GM23338 (cell line): ENCODE results near the gene GFAP. TPM values are rescaled to one million over a fixed set of nuclear protein-coding genes. Genes with fewer than 3 reads are reported as not detected.

Experiments
- ATAC-seq: fragments of 200-7000 bp; cut with Tn5 transposase; 3 replicates; pipeline ENCODE4 v1.9.1; 2020
- DNase-seq: peaks from one replicate; pipeline ENCODE4 v3.0.0-alpha.2; 2015; ENCODE audit warnings: low spot score
- H2AFZ ChIP-seq: fragments of 200-600 bp; sonication (generic); 2 replicates; pipeline ENCODE4 v1.8.0; 2016; ENCODE audit warnings: antibody characterized with exemption, mild to moderate bottlenecking, moderate library complexity
- H3F3A ChIP-seq: fragments of 200-600 bp; sonication (generic); replicated peaks from 2 replicates; pipeline ENCODE4 v1.8.0; 2017; ENCODE audit warnings: antibody characterized with exemption, mixed run types, low read depth
- H3K27ac ChIP-seq: fragments of 200-600 bp; sonication (generic); 2 replicates; pipeline ENCODE4 v1.6.1; 2016; ENCODE audit warnings: low read depth
- H3K27me3 ChIP-seq: fragments of 200-600 bp; sonication (generic); 2 replicates; pipeline ENCODE4 v1.8.0; 2016; ENCODE audit warnings: mild to moderate bottlenecking, mixed run types, moderate library complexity; ENCODE audit not compliant: insufficient read depth
- H3K36me3 ChIP-seq: fragments of 200-600 bp; sonication (generic); 2 replicates; pipeline ENCODE4 v1.8.0; 2016; ENCODE audit warnings: mild to moderate bottlenecking; ENCODE audit not compliant: insufficient read depth
- H3K4me1 ChIP-seq: fragments of 200-600 bp; sonication (generic); 2 replicates; pipeline ENCODE4 v1.8.0; 2016; ENCODE audit warnings: mild to moderate bottlenecking, moderate library complexity; ENCODE audit not compliant: insufficient read depth
- H3K4me2 ChIP-seq: fragments of 200-600 bp; sonication (generic); 2 replicates; pipeline ENCODE4 v1.7.1; 2017; ENCODE audit warnings: mixed run types
- H3K4me3 ChIP-seq: fragments of 200-600 bp; sonication (generic); 2 replicates; pipeline ENCODE4 v1.6.1; 2016; ENCODE audit warnings: mixed run types
- H3K79me2 ChIP-seq: fragments of 200-600 bp; sonication (generic); replicated peaks from 2 replicates; pipeline ENCODE4 v1.8.0; 2017; ENCODE audit warnings: mild to moderate bottlenecking; ENCODE audit not compliant: insufficient read depth
- H3K9me2 ChIP-seq: fragments of 200-600 bp; sonication (generic); 2 replicates; pipeline ENCODE4 v1.8.0; 2017; ENCODE audit not compliant: insufficient read depth
- H4K20me1 ChIP-seq: fragments of 200-600 bp; sonication (generic); replicated peaks from 2 replicates; pipeline ENCODE4 v1.8.0; 2017; ENCODE audit warnings: mild to moderate bottlenecking; ENCODE audit not compliant: insufficient read depth
- H3K27ac Mint-ChIP-seq: 2 replicates; pipeline ENCODE4 v1.8.0; 2020; ENCODE audit warnings: inconsistent platforms, mild to moderate bottlenecking, moderate library complexity, mixed read lengths
- H3K27me3 Mint-ChIP-seq: 3 replicates; pipeline ENCODE4 v1.8.0; 2022; ENCODE audit warnings: low read depth, mild to moderate bottlenecking, moderate library complexity, mixed read lengths, inconsistent platforms; ENCODE audit not compliant: insufficient read depth, poor library complexity
- H3K36me3 Mint-ChIP-seq: 3 replicates; pipeline ENCODE4 v1.8.0; 2021; ENCODE audit warnings: low read depth, mild to moderate bottlenecking, inconsistent platforms, moderate library complexity, mixed read lengths
- H3K4me1 Mint-ChIP-seq: 3 replicates; pipeline ENCODE4 v1.8.0; 2020; ENCODE audit warnings: mild to moderate bottlenecking, inconsistent platforms, mixed read lengths
- H3K4me3 Mint-ChIP-seq: 3 replicates; pipeline ENCODE4 v1.8.0; 2021; ENCODE audit warnings: moderate library complexity, mild to moderate bottlenecking, inconsistent platforms, mixed read lengths
- H3K9me3 Mint-ChIP-seq: 3 replicates; pipeline ENCODE4 v1.8.0; 2020; ENCODE audit warnings: moderate library complexity, mild to moderate bottlenecking, inconsistent platforms, mixed read lengths
- CREB1 ChIP-seq: fragments of 250-450 bp; sonication (Bioruptor Pico); IDR thresholded peaks from 2 replicates; pipeline ENCODE4 v1.5.0; 2020; ENCODE audit warnings: low read depth, mild to moderate bottlenecking, moderate library complexity
- CTCF ChIP-seq, 2 experiments: fragments of 200-600 bp in 1 of 2; sonication (generic) in 1 of 2; conservative IDR thresholded peaks; 2 replicates each; pipeline versions ENCODE4 v1.5.1 to v1.6.1; 2016 to 2017; ENCODE audit warnings: antibody characterized with exemption in 2 of 2, low read depth in 2 of 2, mild to moderate bottlenecking in 2 of 2, moderate library complexity in 1 of 2
- EZH2 ChIP-seq: fragments of 200-600 bp; sonication (generic); IDR thresholded peaks from one replicate; pipeline ENCODE4 v1.8.0; 2017; ENCODE audit warnings: antibody characterized with exemption, mild to moderate bottlenecking, low read depth; ENCODE audit not compliant: unreplicated experiment
- EZH2phosphoT487 ChIP-seq: fragments of 200-600 bp; sonication (generic); IDR thresholded peaks from one replicate; pipeline ENCODE4 v1.8.1; 2018; ENCODE audit warnings: antibody characterized with exemption; ENCODE audit not compliant: unreplicated experiment
- JUNB ChIP-seq: IDR thresholded peaks from one replicate; pipeline ENCODE4 v1.6.1; 2016; ENCODE audit warnings: antibody characterized with exemption; ENCODE audit not compliant: unreplicated experiment
- NANOG ChIP-seq: IDR thresholded peaks from 2 replicates; pipeline ENCODE4 v1.6.1; 2016; ENCODE audit warnings: antibody characterized with exemption, borderline replicate concordance
- POLR2AphosphoS5 ChIP-seq: IDR thresholded peaks from 2 replicates; pipeline ENCODE4 v1.6.1; 2016; ENCODE audit warnings: antibody characterized with exemption, low read depth
- STAT1 ChIP-seq: IDR thresholded peaks from one replicate; pipeline ENCODE4 v1.6.1; 2016; ENCODE audit warnings: antibody characterized with exemption; ENCODE audit not compliant: unreplicated experiment
- ZNF114 ChIP-seq: fragments of 250-450 bp; sonication (Bioruptor Pico); IDR thresholded peaks from 2 replicates; pipeline ENCODE4 v1.5.0; 2020; ENCODE audit warnings: mild to moderate bottlenecking, moderate library complexity
- ZNF331 ChIP-seq: fragments of 250-450 bp; sonication (Bioruptor Pico); IDR thresholded peaks from 2 replicates; pipeline ENCODE4 v1.5.0; 2020; ENCODE audit warnings: low read depth, mild to moderate bottlenecking, moderate library complexity
- polyA plus RNA-seq: library from polyadenylated mRNA; unstranded; fragments of >200 nt; fragmentation: Nextera tagmentation; extraction: Ambion mirVana; gene quantifications from 2 replicates; pipeline ENCODE4 v1.2.1, GENCODE V29; 2016
- total RNA-seq: library from RNA; depleted of rRNA; stranded (reverse); fragments of >200 nt; shearing (Covaris generic); gene quantifications from 2 replicates; pipeline ENCODE4 v1.2.3, GENCODE V29; 2014
- TF ChIP-seq, protein P1 (sequence below): fragments of 250-450 bp; sonication (Bioruptor Pico); IDR thresholded peaks from 2 replicates; pipeline ENCODE4 v1.5.0; 2020; ENCODE audit warnings: mild to moderate bottlenecking, moderate library complexity
- TF ChIP-seq, protein P2 (sequence below): IDR thresholded peaks from one replicate; pipeline ENCODE4 v1.6.1; 2018; ENCODE audit warnings: antibody characterized with exemption; ENCODE audit not compliant: unreplicated experiment
- TF ChIP-seq, protein P3 (sequence below): IDR thresholded peaks from 2 replicates; pipeline ENCODE4 v1.6.1; 2016; ENCODE audit warnings: antibody characterized with exemption

GFAP gene
- total and polyA plus RNA-seq, 2 experiments from 2014 or later: 0.15 to 5.1 TPM

- no peaks in the 10 kb centered on the region for H3F3A ChIP-seq
- no peak overlapping the region for H3K4me2 ChIP-seq
- H3K9me2 ChIP-seq: no peaks in the 10 kb centered on the region
- H3K79me2 ChIP-seq: no peaks in the 10 kb centered on the region
- 0 out of 2 replicates have a peak, but pooled peaks cover 6% of the 10 kb centered on the region for H3K4me1 ChIP-seq
- H4K20me1 ChIP-seq: no peaks in the 10 kb centered on the region
- H3K4me3 Mint-ChIP-seq: no peak overlapping the region
- H3K27me3 Mint-ChIP-seq: peaks cover 24% of the 10 kb centered on the region
- H2AFZ ChIP-seq: no peak overlapping the region
- no peak for ATAC-seq
- no peaks in the 10 kb centered on the region for H3K27me3 ChIP-seq
- H3K4me3 ChIP-seq: no peak overlapping the region
- H3K4me1 Mint-ChIP-seq: peaks cover 12% of the 10 kb centered on the region
- no peaks in the 10 kb centered on the region for H3K36me3 Mint-ChIP-seq
- TF ChIP-seq NANOG (no peak), ZNF114 (CRISPR knock-in tag) (no peak), CTCF (conservative IDR thresholded peaks at IDR 0.05; ENCODE audit: low read depth in 2 of 2) (no peak), JUNB (no peak), EZH2phosphoT487 (no peak), POLR2AphosphoS5 (no peak), CREB1 (CRISPR knock-in tag) (no peak), ZNF331 (CRISPR knock-in tag) (no peak), STAT1 (no peak), EZH2 (no peak)
- TF ChIP-seq, protein P1, sequence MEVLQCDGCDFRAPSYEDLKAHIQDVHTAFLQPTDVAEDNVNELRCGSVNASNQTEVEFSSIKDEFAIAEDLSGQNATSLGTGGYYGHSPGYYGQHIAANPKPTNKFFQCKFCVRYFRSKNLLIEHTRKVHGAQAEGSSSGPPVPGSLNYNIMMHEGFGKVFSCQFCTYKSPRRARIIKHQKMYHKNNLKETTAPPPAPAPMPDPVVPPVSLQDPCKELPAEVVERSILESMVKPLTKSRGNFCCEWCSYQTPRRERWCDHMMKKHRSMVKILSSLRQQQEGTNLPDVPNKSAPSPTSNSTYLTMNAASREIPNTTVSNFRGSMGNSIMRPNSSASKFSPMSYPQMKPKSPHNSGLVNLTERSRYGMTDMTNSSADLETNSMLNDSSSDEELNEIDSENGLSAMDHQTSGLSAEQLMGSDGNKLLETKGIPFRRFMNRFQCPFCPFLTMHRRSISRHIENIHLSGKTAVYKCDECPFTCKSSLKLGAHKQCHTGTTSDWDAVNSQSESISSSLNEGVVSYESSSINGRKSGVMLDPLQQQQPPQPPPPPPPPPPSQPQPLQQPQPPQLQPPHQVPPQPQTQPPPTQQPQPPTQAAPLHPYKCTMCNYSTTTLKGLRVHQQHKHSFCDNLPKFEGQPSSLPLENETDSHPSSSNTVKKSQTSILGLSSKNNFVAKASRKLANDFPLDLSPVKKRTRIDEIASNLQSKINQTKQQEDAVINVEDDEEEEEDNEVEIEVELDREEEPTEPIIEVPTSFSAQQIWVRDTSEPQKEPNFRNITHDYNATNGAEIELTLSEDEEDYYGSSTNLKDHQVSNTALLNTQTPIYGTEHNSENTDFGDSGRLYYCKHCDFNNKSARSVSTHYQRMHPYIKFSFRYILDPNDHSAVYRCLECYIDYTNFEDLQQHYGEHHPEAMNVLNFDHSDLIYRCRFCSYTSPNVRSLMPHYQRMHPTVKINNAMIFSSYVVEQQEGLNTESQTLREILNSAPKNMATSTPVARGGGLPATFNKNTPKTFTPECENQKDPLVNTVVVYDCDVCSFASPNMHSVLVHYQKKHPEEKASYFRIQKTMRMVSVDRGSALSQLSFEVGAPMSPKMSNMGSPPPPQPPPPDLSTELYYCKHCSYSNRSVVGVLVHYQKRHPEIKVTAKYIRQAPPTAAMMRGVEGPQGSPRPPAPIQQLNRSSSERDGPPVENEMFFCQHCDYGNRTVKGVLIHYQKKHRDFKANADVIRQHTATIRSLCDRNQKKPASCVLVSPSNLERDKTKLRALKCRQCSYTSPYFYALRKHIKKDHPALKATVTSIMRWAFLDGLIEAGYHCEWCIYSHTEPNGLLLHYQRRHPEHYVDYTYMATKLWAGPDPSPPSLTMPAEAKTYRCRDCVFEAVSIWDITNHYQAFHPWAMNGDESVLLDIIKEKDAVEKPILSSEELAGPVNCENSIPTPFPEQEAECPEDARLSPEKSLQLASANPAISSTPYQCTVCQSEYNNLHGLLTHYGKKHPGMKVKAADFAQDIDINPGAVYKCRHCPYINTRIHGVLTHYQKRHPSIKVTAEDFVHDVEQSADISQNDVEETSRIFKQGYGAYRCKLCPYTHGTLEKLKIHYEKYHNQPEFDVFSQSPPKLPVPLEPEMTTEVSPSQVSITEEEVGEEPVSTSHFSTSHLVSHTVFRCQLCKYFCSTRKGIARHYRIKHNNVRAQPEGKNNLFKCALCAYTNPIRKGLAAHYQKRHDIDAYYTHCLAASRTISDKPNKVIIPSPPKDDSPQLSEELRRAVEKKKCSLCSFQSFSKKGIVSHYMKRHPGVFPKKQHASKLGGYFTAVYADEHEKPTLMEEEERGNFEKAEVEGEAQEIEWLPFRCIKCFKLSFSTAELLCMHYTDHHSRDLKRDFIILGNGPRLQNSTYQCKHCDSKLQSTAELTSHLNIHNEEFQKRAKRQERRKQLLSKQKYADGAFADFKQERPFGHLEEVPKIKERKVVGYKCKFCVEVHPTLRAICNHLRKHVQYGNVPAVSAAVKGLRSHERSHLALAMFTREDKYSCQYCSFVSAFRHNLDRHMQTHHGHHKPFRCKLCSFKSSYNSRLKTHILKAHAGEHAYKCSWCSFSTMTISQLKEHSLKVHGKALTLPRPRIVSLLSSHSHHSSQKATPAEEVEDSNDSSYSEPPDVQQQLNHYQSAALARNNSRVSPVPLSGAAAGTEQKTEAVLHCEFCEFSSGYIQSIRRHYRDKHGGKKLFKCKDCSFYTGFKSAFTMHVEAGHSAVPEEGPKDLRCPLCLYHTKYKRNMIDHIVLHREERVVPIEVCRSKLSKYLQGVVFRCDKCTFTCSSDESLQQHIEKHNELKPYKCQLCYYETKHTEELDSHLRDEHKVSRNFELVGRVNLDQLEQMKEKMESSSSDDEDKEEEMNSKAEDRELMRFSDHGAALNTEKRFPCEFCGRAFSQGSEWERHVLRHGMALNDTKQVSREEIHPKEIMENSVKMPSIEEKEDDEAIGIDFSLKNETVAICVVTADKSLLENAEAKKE (CRISPR knock-in tag): no peak
- TF ChIP-seq, protein P2, sequence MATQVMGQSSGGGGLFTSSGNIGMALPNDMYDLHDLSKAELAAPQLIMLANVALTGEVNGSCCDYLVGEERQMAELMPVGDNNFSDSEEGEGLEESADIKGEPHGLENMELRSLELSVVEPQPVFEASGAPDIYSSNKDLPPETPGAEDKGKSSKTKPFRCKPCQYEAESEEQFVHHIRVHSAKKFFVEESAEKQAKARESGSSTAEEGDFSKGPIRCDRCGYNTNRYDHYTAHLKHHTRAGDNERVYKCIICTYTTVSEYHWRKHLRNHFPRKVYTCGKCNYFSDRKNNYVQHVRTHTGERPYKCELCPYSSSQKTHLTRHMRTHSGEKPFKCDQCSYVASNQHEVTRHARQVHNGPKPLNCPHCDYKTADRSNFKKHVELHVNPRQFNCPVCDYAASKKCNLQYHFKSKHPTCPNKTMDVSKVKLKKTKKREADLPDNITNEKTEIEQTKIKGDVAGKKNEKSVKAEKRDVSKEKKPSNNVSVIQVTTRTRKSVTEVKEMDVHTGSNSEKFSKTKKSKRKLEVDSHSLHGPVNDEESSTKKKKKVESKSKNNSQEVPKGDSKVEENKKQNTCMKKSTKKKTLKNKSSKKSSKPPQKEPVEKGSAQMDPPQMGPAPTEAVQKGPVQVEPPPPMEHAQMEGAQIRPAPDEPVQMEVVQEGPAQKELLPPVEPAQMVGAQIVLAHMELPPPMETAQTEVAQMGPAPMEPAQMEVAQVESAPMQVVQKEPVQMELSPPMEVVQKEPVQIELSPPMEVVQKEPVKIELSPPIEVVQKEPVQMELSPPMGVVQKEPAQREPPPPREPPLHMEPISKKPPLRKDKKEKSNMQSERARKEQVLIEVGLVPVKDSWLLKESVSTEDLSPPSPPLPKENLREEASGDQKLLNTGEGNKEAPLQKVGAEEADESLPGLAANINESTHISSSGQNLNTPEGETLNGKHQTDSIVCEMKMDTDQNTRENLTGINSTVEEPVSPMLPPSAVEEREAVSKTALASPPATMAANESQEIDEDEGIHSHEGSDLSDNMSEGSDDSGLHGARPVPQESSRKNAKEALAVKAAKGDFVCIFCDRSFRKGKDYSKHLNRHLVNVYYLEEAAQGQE: no peak
- TF ChIP-seq, protein P3, sequence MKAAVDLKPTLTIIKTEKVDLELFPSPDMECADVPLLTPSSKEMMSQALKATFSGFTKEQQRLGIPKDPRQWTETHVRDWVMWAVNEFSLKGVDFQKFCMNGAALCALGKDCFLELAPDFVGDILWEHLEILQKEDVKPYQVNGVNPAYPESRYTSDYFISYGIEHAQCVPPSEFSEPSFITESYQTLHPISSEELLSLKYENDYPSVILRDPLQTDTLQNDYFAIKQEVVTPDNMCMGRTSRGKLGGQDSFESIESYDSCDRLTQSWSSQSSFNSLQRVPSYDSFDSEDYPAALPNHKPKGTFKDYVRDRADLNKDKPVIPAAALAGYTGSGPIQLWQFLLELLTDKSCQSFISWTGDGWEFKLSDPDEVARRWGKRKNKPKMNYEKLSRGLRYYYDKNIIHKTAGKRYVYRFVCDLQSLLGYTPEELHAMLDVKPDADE: no peak
- no peak overlapping the region for H3K27ac ChIP-seq
- no peaks in the 10 kb centered on the region for H3K36me3 ChIP-seq
- DNase-seq: no peak
- no peak overlapping the region for H3K27ac Mint-ChIP-seq
- H3K9me3 Mint-ChIP-seq: no peaks in the 10 kb centered on the region
Measured at GRCh38 chr17:44904001-44904984, 11.0 kb downstream of the GFAP start.
